ENCODE results near the gene CLDND2.

The CLDND2 gene

DNA sequence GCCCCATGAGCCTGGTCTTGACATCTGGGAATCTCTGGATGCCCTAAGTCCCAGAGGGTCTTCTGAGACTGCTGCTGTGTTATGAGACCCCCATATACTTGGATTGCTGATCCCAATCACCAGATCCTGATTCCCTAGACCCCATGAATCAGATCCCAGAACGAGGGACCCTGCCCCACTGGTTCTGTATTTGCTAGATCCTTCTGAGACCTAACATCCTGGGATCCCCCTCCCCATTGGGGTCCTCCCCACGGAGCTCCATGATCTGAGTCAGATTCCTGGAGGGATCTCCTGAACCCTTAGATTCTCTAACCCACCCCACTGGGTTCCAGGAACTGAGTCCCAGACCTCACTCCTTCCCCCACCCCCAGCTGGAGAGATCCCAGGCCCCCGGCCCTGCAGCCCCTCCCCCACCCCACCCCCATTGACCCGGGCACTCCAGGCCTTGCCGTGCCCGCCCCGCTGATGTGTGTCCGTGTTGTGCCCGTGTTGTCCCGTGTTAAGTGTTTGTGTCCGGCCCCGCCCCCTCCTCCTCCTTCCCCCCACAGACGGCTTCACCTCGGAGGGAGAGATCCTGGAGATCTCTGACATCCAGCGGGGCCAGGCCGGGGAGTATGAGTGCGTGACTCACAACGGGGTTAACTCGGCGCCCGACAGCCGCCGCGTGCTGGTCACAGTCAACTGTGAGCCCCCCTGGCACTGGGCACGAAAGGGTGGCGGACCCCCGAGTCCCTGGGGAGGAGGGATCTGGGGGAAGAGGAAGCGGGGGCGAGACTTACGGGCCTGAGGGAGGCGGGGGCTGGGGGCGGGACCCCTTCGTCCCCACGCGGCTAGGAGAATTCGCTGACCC lies 42.4 kb downstream of the CLDND2 start:
- no peak for TF ChIP-seq POU2F2 (IDR thresholded peaks at IDR 0.05; ENCODE audit: low read depth, low read length)
- no peak for TF ChIP-seq TAF1 (IDR thresholded peaks at IDR 0.05; ENCODE audit: low read depth, low read length)
- TF ChIP-seq POLR2AphosphoS5 (IDR thresholded peaks at IDR 0.05; ENCODE audit: low read depth, low read length) = no peak
- no peak for TF ChIP-seq PAX5 (IDR thresholded peaks at IDR 0.05; ENCODE audit: insufficient read depth, low read length, severe bottlenecking)
- no peak for TF ChIP-seq SPI1 (IDR thresholded peaks at IDR 0.05; ENCODE audit: low read depth, low read length)
- TF ChIP-seq POLR2A (IDR thresholded peaks at IDR 0.05; ENCODE audit: low read depth, low read length) = no peak
- DNase-seq (ENCODE audit: insufficient read length, low spot score) (no peak), FAIRE-seq (no peak)

GRCh38 chr19:51325161-51325976 lies 43.4 kb downstream of the CLDND2 start:
- TF ChIP-seq POLR2A (IDR thresholded peaks at IDR 0.05; ENCODE audit: low read depth, low read length) (no peak), POU2F2 (IDR thresholded peaks at IDR 0.05; ENCODE audit: low read depth, low read length) (no peak), TAF1 (IDR thresholded peaks at IDR 0.05; ENCODE audit: low read depth, low read length) (no peak)
- DNase-seq (ENCODE audit: insufficient read length, low spot score) (no peak), FAIRE-seq (no peak)

GRCh38 chr19:51324167-51324481 lies 44.7 kb downstream of the CLDND2 start:
- TF ChIP-seq TAF1 (IDR thresholded peaks at IDR 0.05; ENCODE audit: low read depth, low read length) (no peak), POU2F2 (IDR thresholded peaks at IDR 0.05; ENCODE audit: low read depth, low read length) (no peak), POLR2A (IDR thresholded peaks at IDR 0.05; ENCODE audit: low read depth, low read length) (no peak), POLR2AphosphoS5 (IDR thresholded peaks at IDR 0.05; ENCODE audit: low read depth, low read length) (no peak), SPI1 (IDR thresholded peaks at IDR 0.05; ENCODE audit: low read depth, low read length) (no peak), PAX5 (IDR thresholded peaks at IDR 0.05; ENCODE audit: insufficient read depth, low read length, severe bottlenecking) (no peak)
- DNase-seq (ENCODE audit: insufficient read length, low spot score) (no peak), FAIRE-seq (no peak)

DNA sequence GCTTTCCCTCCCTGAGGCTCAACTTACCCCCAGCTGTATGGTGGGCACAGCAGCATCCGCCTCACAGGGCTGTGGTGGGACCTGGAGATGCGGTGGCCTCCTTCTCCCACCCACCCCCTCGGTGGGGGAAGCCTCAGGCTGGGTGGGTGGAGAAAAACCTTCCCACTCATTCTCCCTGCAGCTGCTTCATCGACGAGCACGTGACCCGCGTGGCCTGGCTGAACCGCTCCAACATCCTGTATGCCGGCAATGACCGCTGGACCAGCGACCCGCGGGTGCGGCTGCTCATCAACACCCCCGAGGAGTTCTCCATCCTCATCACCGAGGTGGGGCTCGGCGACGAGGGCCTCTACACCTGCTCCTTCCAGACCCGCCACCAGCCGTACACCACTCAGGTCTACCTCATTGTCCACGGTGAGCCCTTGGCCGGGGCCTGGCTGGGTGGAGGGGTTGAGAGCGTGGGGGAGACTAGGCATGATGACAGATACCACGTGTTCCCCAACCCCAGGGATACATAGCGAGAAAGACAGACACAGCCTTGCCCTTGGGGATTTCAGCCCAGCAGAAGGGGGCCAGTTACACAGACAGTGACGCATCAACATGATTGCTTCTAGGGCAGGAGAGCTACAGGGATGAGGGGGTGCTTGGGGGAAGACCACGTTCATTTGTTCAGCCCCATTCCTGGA lies 45.2 kb downstream of the CLDND2 start:
- TF ChIP-seq SPI1 (IDR thresholded peaks at IDR 0.05; ENCODE audit: low read depth, low read length) = no peak
- no peak for TF ChIP-seq PAX5 (IDR thresholded peaks at IDR 0.05; ENCODE audit: insufficient read depth, low read length, severe bottlenecking)
- no peak for TF ChIP-seq POLR2A (IDR thresholded peaks at IDR 0.05; ENCODE audit: low read depth, low read length)
- TF ChIP-seq TAF1 (IDR thresholded peaks at IDR 0.05; ENCODE audit: low read depth, low read length) = no peak
- no peak for TF ChIP-seq POLR2AphosphoS5 (IDR thresholded peaks at IDR 0.05; ENCODE audit: low read depth, low read length)
- TF ChIP-seq POU2F2 (IDR thresholded peaks at IDR 0.05; ENCODE audit: low read depth, low read length) = no peak
- FAIRE-seq (no peak), DNase-seq (ENCODE audit: insufficient read length, low spot score) (no peak)

GRCh38 chr19:51321799-51322198 lies 47.0 kb downstream of the CLDND2 start:
- no peak for TF ChIP-seq TAF1 (IDR thresholded peaks at IDR 0.05; ENCODE audit: low read depth, low read length)
- no peak for TF ChIP-seq POLR2A (IDR thresholded peaks at IDR 0.05; ENCODE audit: low read depth, low read length)
- TF ChIP-seq POLR2AphosphoS5 (IDR thresholded peaks at IDR 0.05; ENCODE audit: low read depth, low read length) = no peak
- TF ChIP-seq PAX5 (IDR thresholded peaks at IDR 0.05; ENCODE audit: insufficient read depth, low read length, severe bottlenecking) = no peak
- TF ChIP-seq SPI1 (IDR thresholded peaks at IDR 0.05; ENCODE audit: low read depth, low read length) = no peak
- no peak for TF ChIP-seq POU2F2 (IDR thresholded peaks at IDR 0.05; ENCODE audit: low read depth, low read length)
- FAIRE-seq = no peak
- no peak for DNase-seq (ENCODE audit: insufficient read length, low spot score)

DNA sequence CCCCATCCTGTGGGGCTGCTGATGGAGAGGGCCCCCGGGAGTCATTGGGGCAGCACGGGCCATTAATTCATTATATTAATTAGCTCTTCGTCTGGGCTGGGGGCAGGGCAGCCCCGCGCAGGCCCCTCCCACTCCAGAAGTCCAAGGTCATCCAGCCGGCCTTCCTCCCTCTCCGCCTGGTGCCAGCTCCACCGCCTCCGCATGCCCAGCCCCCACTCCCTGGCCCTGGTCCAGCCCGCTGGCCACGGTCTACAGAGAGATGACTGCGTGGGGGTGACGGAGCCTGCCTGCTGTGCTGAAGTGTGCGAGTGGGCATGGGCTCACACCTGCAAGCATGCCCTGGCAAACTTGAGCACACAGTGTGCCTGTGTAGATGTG lies 48.5 kb downstream of the CLDND2 start:
- FAIRE-seq (no peak), DNase-seq (ENCODE audit: insufficient read length, low spot score) (no peak)
- no peak for TF ChIP-seq POU2F2 (IDR thresholded peaks at IDR 0.05; ENCODE audit: low read depth, low read length)
- no peak for TF ChIP-seq POLR2AphosphoS5 (IDR thresholded peaks at IDR 0.05; ENCODE audit: low read depth, low read length)
- TF ChIP-seq PAX5 (IDR thresholded peaks at IDR 0.05; ENCODE audit: insufficient read depth, low read length, severe bottlenecking) = no peak

DNA sequence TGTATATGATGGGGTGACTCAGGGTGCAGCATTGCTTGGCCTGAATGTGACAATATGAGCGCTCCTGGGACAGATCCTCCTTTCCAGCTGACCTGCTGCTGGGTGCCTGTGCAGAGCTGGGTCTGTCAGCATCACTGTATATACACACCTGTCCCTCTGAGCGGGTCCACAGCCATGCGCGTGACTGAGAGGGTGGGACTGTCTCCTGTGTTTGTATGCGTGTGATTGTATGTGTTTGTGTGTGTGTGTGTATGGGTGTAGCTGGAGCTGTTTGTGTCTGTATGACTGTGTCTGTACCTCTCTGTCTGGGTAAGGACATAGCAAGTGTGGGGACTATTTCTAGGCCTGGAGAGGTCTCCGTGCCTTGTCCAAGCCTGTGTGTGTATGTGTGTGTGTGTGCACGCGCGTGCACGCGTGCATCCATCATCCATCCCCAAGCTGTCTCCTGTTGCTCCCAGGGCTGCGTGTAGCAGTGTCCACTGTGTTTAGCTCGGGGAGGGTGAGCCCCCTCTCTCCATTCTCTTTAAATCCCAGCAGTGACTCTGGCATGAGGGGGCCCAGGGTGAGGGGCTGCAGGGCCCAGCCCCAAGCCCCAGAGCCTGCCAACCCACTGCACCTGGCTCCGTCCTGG lies 49.0 kb downstream of the CLDND2 start:
- TF ChIP-seq POLR2AphosphoS5 (IDR thresholded peaks at IDR 0.05; ENCODE audit: low read depth, low read length) = no peak
- TF ChIP-seq TAF1 (IDR thresholded peaks at IDR 0.05; ENCODE audit: low read depth, low read length) = no peak
- no peak for TF ChIP-seq PAX5 (IDR thresholded peaks at IDR 0.05; ENCODE audit: insufficient read depth, low read length, severe bottlenecking)
- no peak for TF ChIP-seq SPI1 (IDR thresholded peaks at IDR 0.05; ENCODE audit: low read depth, low read length)
- no peak for TF ChIP-seq POLR2A (IDR thresholded peaks at IDR 0.05; ENCODE audit: low read depth, low read length)
- no peak for DNase-seq (ENCODE audit: insufficient read length, low spot score)
- FAIRE-seq = no peak

DNA sequence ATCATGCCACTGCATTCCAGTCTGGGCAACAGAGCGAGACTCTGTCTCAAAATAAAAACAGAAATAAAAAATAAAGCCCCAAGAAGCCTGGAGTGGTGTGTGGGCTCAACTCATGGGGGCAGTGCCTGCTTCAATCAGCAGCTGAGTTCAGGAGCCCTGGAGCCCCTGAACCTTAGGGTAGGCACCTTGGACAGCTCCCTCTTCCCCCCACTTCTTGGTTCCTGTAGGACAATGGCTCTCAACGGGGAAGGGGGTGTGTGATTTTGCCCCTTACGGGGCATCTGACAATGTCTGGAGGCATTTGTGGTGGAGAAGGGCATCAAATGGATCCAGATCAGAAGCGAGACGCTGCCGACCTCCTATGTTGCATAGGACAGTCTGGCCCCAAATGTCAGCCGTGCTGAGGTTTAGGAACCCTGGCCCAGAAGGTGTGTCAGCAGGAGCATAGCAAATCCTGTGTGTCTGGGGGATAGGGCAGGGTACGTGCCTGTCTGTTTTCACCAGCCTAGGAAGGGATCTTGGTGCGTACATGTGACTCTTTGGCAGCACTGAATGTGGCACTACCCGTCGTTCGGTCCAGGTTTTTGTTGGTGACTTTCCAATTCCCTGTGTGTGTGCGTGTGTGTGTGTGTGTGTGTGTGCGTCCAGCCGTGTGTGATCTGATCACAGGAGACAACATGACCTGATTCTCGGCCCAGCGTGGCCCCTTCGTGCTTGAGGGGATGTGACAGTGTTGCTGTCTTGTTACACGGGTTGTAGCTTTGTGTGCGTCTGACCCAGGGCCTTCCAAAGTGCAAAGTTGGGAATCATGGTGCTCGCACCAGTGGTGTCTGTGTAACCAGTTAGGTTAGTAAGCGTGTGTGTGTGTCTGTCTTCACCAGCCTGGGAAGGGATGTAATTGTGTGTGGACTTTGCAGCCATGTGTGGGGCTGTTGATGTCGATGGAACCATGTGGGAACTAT lies 49.8 kb downstream of the CLDND2 start:
- no peak for FAIRE-seq
- DNase-seq (ENCODE audit: insufficient read length, low spot score) = no peak
- no peak for TF ChIP-seq SPI1 (IDR thresholded peaks at IDR 0.05; ENCODE audit: low read depth, low read length)
- no peak for TF ChIP-seq POLR2AphosphoS5 (IDR thresholded peaks at IDR 0.05; ENCODE audit: low read depth, low read length)
- no peak for TF ChIP-seq POU2F2 (IDR thresholded peaks at IDR 0.05; ENCODE audit: low read depth, low read length)
- no peak for TF ChIP-seq PAX5 (IDR thresholded peaks at IDR 0.05; ENCODE audit: insufficient read depth, low read length, severe bottlenecking)
- no peak for TF ChIP-seq POLR2A (IDR thresholded peaks at IDR 0.05; ENCODE audit: low read depth, low read length)
- no peak for TF ChIP-seq TAF1 (IDR thresholded peaks at IDR 0.05; ENCODE audit: low read depth, low read length)
